Testis (tissue), 3 donors: Measurements from ENCODE around the gene PLEKHA1. TPM values are rescaled to one million over a fixed set of nuclear protein-coding genes. Genes with fewer than 3 reads are reported as not detected.

Experiments used
- DNase-seq: peaks from one replicate; pipeline ENCODE4 v3.0.0-alpha.2; 2019
- H3K27ac ChIP-seq, 2 donors: fragments of 200-600 bp; sonication (generic); one replicate each; pipeline ENCODE4 v1.5.1; 2019
- H3K27me3 ChIP-seq: fragments of 200-600 bp; sonication (generic); one replicate; pipeline ENCODE4 v1.5.1; 2019
- H3K36me3 ChIP-seq: fragments of 200-600 bp; sonication (generic); one replicate; pipeline ENCODE4 v1.5.1; 2017; ENCODE audit warnings: low read depth; ENCODE audit errors: missing control alignments
- H3K4me1 ChIP-seq: fragments of 200-600 bp; sonication (generic); one replicate; pipeline ENCODE4 v1.5.1; 2019
- H3K4me3 ChIP-seq, 2 donors: fragments of 200-600 bp; sonication (generic); one replicate each; pipeline ENCODE4 v1.5.1; 2017 to 2019
- H3K9me3 ChIP-seq: fragments of 200-600 bp; sonication (generic); one replicate; pipeline ENCODE4 v1.5.1; 2017
- CTCF ChIP-seq, 3 experiments: fragments of 450-650 bp in 2 of 3; fragments of 200-600 bp in 1 of 3; sonication (generic) in 1 of 3; IDR thresholded peaks; one replicate each; pipeline ENCODE4 v1.5.1; 2016 to 2019; ENCODE audit warnings: antibody characterized with exemption in 3 of 3, mild to moderate bottlenecking in 2 of 3, moderate library complexity in 1 of 3
- POLR2A ChIP-seq: fragments of 450-650 bp; IDR thresholded peaks from one replicate; pipeline ENCODE4 v1.6.1; 2017; ENCODE audit warnings: antibody characterized with exemption, mild to moderate bottlenecking, moderate library complexity
- WGBS, 2 donors: methylation state at CpG; one replicate each; pipeline ENCODE4 v1.1.5; 2018; 5-methylcytosine and 5-hydroxymethylcytosine counted together
- intact Hi-C: fragments of 100-400 bp; cut with DNase I; formaldehyde crosslinking; loops from one replicate; pipeline ENCODE4 v1.15.1; 2023; ENCODE audit warnings: low total_unique reads
- polyA plus RNA-seq: library from polyadenylated mRNA; stranded (reverse); fragments of 350-450 nt; fragmentation: Illumina TruSeq; extraction: RNeasy Lipid Tissue Mini Kit (QIAGEN cat#74804); gene quantifications from one replicate; pipeline ENCODE4 v1.2.3, GENCODE V29; 2014; ENCODE audit warnings: low read depth, low replicate concordance; ENCODE audit not compliant: insufficient read depth
- total RNA-seq, 2 donors: library from RNA; depleted of rRNA; stranded (reverse); fragments of >200 nt; gene quantifications; one replicate each; pipeline ENCODE4 v1.2.3, GENCODE V29; 2016

The PLEKHA1 gene
- total and polyA plus RNA-seq, 3 donors from 2014 or later: 27.6 to 66.6 (median 35.7) TPM

DNA sequence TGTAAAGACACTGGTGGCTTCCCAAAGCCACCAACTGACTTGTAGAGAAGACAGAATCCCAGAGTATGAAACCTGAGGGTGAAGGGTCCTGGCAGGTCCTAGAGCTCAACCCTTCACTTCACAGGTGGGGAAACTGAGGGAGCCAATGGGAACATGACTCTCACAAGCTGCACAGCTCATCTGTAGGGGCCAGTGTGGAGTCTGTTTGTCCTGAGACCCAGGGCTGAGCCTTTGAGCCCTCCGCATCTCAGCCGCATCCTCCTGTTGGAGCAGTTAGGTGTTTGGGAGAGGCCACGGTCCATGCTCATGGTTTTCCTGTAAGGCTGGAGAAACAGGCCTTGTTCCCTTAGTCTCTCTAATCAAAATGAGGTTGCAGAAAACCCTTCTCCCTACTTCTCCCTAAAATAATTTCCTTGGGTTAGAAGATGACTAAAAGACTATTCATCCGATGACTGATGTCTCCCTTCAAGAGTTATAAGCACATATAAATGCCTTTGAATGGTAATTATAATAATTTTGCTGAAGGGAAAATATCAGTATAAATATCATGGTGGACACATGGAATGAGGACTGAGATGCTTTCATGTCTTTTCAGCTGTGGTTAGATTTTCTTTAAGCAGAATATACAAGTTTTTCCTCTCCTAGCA lies 97.1 kb downstream of the PLEKHA1 start:
- Histone ChIP-seq H3K4me1 (peaks cover 20% of the 10 kb centered on the region), H3K9me3 (no peaks in the 10 kb centered on the region)
- WGBS, 2 donors: 95 to 98% methylated on average over 4 of the region's 4 CpGs

DNA sequence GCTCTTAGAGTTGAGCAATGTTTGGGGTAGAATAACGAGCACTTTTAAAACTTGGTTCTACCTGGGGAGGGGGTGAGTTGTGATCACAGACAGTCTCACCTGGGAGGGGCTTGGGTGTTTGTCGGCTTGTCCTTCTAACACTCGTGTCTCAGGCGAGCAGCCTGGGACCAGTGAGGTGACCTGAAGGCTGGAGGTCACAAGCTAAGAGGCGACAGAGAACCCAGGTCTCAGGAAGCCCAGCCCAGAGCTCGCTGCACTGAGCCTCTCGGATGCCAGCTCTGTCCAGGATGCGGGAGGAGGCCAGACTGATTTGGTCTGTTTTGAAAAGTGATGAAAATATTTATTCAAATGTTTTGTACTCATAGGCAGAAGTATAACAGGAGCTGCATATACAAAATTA lies 98.6 kb downstream of the PLEKHA1 start:
- Histone ChIP-seq H3K9me3 (no peaks in the 10 kb centered on the region), H3K4me1 (peaks cover 20% of the 10 kb centered on the region), H3K27ac (no peak overlapping the region), H3K36me3 (no peaks in the 10 kb centered on the region), H3K27me3 (no peaks in the 10 kb centered on the region), H3K4me3 (no peak overlapping the region)
- intact Hi-C loops: no loop called here
- WGBS, 2 donors: 74 to 90% methylated on average over 8 of the region's 8 CpGs
- TF ChIP-seq CTCF (IDR thresholded peaks at IDR 0.05) (no peak), POLR2A (no peak)
- DNase-seq: no peak

More for the DNA sequence above, 97.1 kb downstream of the PLEKHA1 start:
- intact Hi-C loops: no loop called here
- no peak overlapping the region for H3K27ac ChIP-seq
- no peak overlapping the region for H3K4me3 ChIP-seq
- no peak for DNase-seq
- H3K27me3 ChIP-seq: no peaks in the 10 kb centered on the region
- no peak for TF ChIP-seq CTCF (IDR thresholded peaks at IDR 0.05)
- no peak for TF ChIP-seq POLR2A
- H3K36me3 ChIP-seq: no peaks in the 10 kb centered on the region

GRCh38 chr10:122474131-122474818 lies 99.8 kb downstream of the PLEKHA1 start:
- Histone ChIP-seq H3K36me3 (no peaks in the 10 kb centered on the region), H3K4me1 (peaks cover 24% of the 10 kb centered on the region), H3K27ac (peak overlapping the region in 1 of 2 donors; percentile 26), H3K4me3 (no peak overlapping the region), H3K27me3 (no peaks in the 10 kb centered on the region), H3K9me3 (no peaks in the 10 kb centered on the region)
- WGBS, 2 donors: 50 to 62% methylated on average over 15 of the region's 15 CpGs
- DNase-seq: peak; percentile 72
- TF ChIP-seq CTCF (IDR thresholded peaks at IDR 0.05) (no peak), POLR2A (no peak)
- intact Hi-C loops: no loop called here

DNA sequence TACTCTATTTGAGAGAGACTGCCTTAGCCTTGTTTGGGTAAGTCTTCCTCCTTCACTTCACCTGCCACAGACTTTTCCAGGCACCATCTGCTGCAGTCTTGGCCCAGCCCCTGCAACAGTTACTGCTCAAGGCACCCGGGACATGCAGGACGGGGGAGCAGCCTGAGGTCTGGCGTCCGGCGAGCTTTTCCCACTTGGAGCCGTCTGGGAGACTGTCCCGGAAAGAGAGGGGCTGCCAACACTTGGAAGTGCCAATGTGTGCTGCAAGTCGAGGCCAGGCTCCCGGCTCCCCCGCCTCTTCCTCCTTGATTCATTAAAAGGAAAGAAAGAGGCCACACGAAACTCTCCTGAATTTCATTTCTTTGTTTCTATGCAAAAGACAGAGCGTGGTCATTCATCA lies 100.6 kb downstream of the PLEKHA1 start:
- DNase-seq: peak; percentile 67
- Histone ChIP-seq H3K4me3 (no peak overlapping the region), H3K27me3 (no peaks in the 10 kb centered on the region), H3K27ac (peak overlapping the region in 1 of 2 donors; percentile 26), H3K36me3 (no peaks in the 10 kb centered on the region), H3K9me3 (no peaks in the 10 kb centered on the region), H3K4me1 (peaks cover 24% of the 10 kb centered on the region)
- 32 to 40% methylated on average over 12 of the region's 12 CpGs for WGBS, 2 donors
- TF ChIP-seq CTCF (IDR thresholded peaks at IDR 0.05): no peak
- no peak for TF ChIP-seq POLR2A
- intact Hi-C loops: no loop called here
